ENCODE measurements around the gene ASB4.

ASB4 gene

DNA sequence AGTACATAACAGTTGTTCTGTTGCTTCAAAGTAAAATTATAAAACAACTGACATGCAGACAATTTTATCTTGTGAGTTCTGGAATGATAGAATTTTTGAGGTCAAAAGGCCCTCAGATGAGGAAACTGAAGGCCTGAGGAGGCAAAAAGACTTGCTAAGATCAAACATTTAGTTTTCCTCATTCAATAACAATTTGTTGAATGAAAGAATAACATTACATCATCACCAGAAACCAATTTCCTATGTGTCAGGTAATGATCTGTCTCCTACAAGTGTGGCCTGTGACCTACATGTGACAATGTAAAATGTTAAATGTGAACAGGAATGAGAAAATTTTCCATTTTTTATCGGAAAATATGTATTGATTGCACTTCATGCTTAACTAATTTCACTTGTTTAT is 16.6 kb upstream of the ASB4 start:
- TF ChIP-seq, protein P1, sequence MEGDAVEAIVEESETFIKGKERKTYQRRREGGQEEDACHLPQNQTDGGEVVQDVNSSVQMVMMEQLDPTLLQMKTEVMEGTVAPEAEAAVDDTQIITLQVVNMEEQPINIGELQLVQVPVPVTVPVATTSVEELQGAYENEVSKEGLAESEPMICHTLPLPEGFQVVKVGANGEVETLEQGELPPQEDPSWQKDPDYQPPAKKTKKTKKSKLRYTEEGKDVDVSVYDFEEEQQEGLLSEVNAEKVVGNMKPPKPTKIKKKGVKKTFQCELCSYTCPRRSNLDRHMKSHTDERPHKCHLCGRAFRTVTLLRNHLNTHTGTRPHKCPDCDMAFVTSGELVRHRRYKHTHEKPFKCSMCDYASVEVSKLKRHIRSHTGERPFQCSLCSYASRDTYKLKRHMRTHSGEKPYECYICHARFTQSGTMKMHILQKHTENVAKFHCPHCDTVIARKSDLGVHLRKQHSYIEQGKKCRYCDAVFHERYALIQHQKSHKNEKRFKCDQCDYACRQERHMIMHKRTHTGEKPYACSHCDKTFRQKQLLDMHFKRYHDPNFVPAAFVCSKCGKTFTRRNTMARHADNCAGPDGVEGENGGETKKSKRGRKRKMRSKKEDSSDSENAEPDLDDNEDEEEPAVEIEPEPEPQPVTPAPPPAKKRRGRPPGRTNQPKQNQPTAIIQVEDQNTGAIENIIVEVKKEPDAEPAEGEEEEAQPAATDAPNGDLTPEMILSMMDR (IDR thresholded peaks at IDR 0.05; ENCODE audit: low read depth, low read length, poor library complexity, severe bottlenecking): no peak
- TF ChIP-seq EZH2phosphoT487 (IDR thresholded peaks at IDR 0.05; ENCODE audit: borderline replicate concordance, low read length): no peak

GRCh38 chr7:95469848-95470247 is 15.9 kb upstream of the ASB4 start:
- Histone ChIP-seq H4K20me1 (ENCODE audit: control insufficient read depth, insufficient read depth, low read depth, low read length) (no peaks in the 10 kb centered on the region), H3K27me3 (ENCODE audit: control insufficient read depth, low read length) (no peaks in the 10 kb centered on the region), H3K4me1 (ENCODE audit: control insufficient read depth, low read length) (no peaks in the 10 kb centered on the region), H3K4me2 (ENCODE audit: low read length) (no peak overlapping the region), H3K4me3 (ENCODE audit: low read length) (no peak overlapping the region), H3K9me3 (ENCODE audit: control insufficient read depth, insufficient read depth, low read length) (no peaks in the 10 kb centered on the region), H3K36me3 (ENCODE audit: control insufficient read depth, low read length) (no peaks in the 10 kb centered on the region), H3K79me2 (ENCODE audit: control insufficient read depth, low read length) (no peaks in the 10 kb centered on the region), H3K9me2 (replicated peaks; ENCODE audit: control insufficient read depth, low read length) (no peaks in the 10 kb centered on the region), H3F3A (ENCODE audit: control insufficient read depth, insufficient read depth) (no peaks in the 10 kb centered on the region), H3K27ac (ENCODE audit: low read depth, low read length) (no peak overlapping the region)
- TF ChIP-seq, protein P1 (IDR thresholded peaks at IDR 0.05; ENCODE audit: low read depth, low read length, poor library complexity, severe bottlenecking): no peak
- no peak for TF ChIP-seq EZH2phosphoT487 (IDR thresholded peaks at IDR 0.05; ENCODE audit: borderline replicate concordance, low read length)

More for the DNA sequence above, 16.6 kb upstream of the ASB4 start:
- H3K4me2 ChIP-seq (ENCODE audit: low read length): no peak overlapping the region
- no peaks in the 10 kb centered on the region for H3F3A ChIP-seq (ENCODE audit: control insufficient read depth, insufficient read depth)
- no peaks in the 10 kb centered on the region for H3K36me3 ChIP-seq (ENCODE audit: control insufficient read depth, low read length)
- H3K4me3 ChIP-seq (ENCODE audit: low read length): no peak overlapping the region
- no peaks in the 10 kb centered on the region for H4K20me1 ChIP-seq (ENCODE audit: control insufficient read depth, insufficient read depth, low read depth, low read length)
- H3K4me1 ChIP-seq (ENCODE audit: control insufficient read depth, low read length): no peaks in the 10 kb centered on the region
- H3K9me2 ChIP-seq (replicated peaks; ENCODE audit: control insufficient read depth, low read length): no peaks in the 10 kb centered on the region
- no peaks in the 10 kb centered on the region for H3K79me2 ChIP-seq (ENCODE audit: control insufficient read depth, low read length)
- H3K27ac ChIP-seq (ENCODE audit: low read depth, low read length): no peak overlapping the region
- H3K27me3 ChIP-seq (ENCODE audit: control insufficient read depth, low read length): no peaks in the 10 kb centered on the region
- no peaks in the 10 kb centered on the region for H3K9me3 ChIP-seq (ENCODE audit: control insufficient read depth, insufficient read depth, low read length)

GRCh38 chr7:95470452-95470851 is 15.3 kb upstream of the ASB4 start:
- no peaks in the 10 kb centered on the region for H3K79me2 ChIP-seq (ENCODE audit: control insufficient read depth, low read length)
- no peak overlapping the region for H3K4me3 ChIP-seq (ENCODE audit: low read length)
- H3K27ac ChIP-seq (ENCODE audit: low read depth, low read length): no peak overlapping the region
- H3K4me2 ChIP-seq (ENCODE audit: low read length): no peak overlapping the region
- no peaks in the 10 kb centered on the region for H3K36me3 ChIP-seq (ENCODE audit: control insufficient read depth, low read length)
- H3F3A ChIP-seq (ENCODE audit: control insufficient read depth, insufficient read depth): no peaks in the 10 kb centered on the region
- TF ChIP-seq, protein P1 (IDR thresholded peaks at IDR 0.05; ENCODE audit: low read depth, low read length, poor library complexity, severe bottlenecking): no peak
- no peak for TF ChIP-seq EZH2phosphoT487 (IDR thresholded peaks at IDR 0.05; ENCODE audit: borderline replicate concordance, low read length)
- no peaks in the 10 kb centered on the region for H3K27me3 ChIP-seq (ENCODE audit: control insufficient read depth, low read length)
- H3K4me1 ChIP-seq (ENCODE audit: control insufficient read depth, low read length): no peaks in the 10 kb centered on the region
- no peaks in the 10 kb centered on the region for H4K20me1 ChIP-seq (ENCODE audit: control insufficient read depth, insufficient read depth, low read depth, low read length)
- H3K9me2 ChIP-seq (replicated peaks; ENCODE audit: control insufficient read depth, low read length): no peaks in the 10 kb centered on the region
- no peaks in the 10 kb centered on the region for H3K9me3 ChIP-seq (ENCODE audit: control insufficient read depth, insufficient read depth, low read length)

DNA sequence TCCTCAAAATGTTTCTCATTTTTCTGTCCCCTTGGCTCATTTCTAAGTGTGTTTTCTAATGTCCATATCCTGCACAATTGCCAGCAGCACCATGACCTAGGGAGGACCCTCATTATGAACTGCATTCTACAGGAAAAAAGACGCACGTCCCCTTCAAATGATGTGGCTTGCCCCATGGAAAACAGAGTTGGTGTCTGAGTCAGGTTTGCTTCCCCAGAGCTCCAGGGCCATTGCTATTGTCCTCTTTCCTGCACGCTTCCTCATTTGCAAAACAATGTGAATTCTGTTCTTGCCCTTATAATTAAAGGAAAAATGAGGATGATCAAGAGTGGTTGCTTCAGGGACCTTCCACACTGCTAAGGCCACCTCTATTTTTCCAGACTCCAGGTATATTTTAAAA is 14.7 kb upstream of the ASB4 start:
- H3K36me3 ChIP-seq (ENCODE audit: control insufficient read depth, low read length): no peaks in the 10 kb centered on the region
- H3K27me3 ChIP-seq (ENCODE audit: control insufficient read depth, low read length): no peaks in the 10 kb centered on the region
- no peaks in the 10 kb centered on the region for H3K79me2 ChIP-seq (ENCODE audit: control insufficient read depth, low read length)
- H3K4me1 ChIP-seq (ENCODE audit: control insufficient read depth, low read length): no peaks in the 10 kb centered on the region
- no peaks in the 10 kb centered on the region for H3K9me3 ChIP-seq (ENCODE audit: control insufficient read depth, insufficient read depth, low read length)
- H3K9me2 ChIP-seq (replicated peaks; ENCODE audit: control insufficient read depth, low read length): no peaks in the 10 kb centered on the region
- no peak overlapping the region for H3K4me3 ChIP-seq (ENCODE audit: low read length)
- H3K4me2 ChIP-seq (ENCODE audit: low read length): no peak overlapping the region
- no peaks in the 10 kb centered on the region for H4K20me1 ChIP-seq (ENCODE audit: control insufficient read depth, insufficient read depth, low read depth, low read length)
- TF ChIP-seq, protein P1 (IDR thresholded peaks at IDR 0.05; ENCODE audit: low read depth, low read length, poor library complexity, severe bottlenecking): no peak
- no peak for TF ChIP-seq EZH2phosphoT487 (IDR thresholded peaks at IDR 0.05; ENCODE audit: borderline replicate concordance, low read length)
- no peak overlapping the region for H3K27ac ChIP-seq (ENCODE audit: low read depth, low read length)
- H3F3A ChIP-seq (ENCODE audit: control insufficient read depth, insufficient read depth): no peaks in the 10 kb centered on the region

Data from DOHH2 (cell line).